GM04504 (cell line): ENCODE results near the gene COA1.
"Not testable (repeated sequence)": the region's sequence is repeated elsewhere in the genome, so short reads cannot be mapped to it uniquely, and the experiment has no call there.

Experiments used
- DNase-seq: peaks from one replicate; pipeline ENCODE4 v3.0.0-alpha.2; 2012; ENCODE audit warnings: low read depth

Gene COA1

GRCh38 chr7:43626695-43627094, 102.6 kb downstream of the COA1 start:
- no peak for DNase-seq

DNA sequence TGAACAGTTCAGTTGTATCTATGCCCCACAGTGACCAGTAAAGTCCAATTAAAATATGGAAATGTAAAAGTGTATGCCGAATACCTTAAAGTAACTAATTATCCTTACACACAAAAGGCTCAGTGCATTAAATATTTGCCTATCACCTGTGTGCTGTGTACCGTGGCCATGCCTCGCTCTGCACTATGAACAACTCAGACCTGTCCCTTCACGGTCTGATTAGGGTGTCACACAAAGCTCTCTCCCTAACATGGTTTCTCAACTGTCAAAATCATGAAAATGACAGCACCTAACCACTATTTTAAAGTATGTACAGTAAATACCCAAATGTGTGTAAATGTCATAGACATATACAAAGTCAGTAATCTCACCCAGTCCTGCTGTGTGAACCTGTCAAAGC, 103.3 kb downstream of the COA1 start:
- DNase-seq = no peak

GRCh38 chr7:43625453-43625852, 103.9 kb downstream of the COA1 start:
- DNase-seq = no peak

- no peak for DNase-seq
Observed at GRCh38 chr7:43624156-43624555, 105.2 kb downstream of the COA1 start.

DNA sequence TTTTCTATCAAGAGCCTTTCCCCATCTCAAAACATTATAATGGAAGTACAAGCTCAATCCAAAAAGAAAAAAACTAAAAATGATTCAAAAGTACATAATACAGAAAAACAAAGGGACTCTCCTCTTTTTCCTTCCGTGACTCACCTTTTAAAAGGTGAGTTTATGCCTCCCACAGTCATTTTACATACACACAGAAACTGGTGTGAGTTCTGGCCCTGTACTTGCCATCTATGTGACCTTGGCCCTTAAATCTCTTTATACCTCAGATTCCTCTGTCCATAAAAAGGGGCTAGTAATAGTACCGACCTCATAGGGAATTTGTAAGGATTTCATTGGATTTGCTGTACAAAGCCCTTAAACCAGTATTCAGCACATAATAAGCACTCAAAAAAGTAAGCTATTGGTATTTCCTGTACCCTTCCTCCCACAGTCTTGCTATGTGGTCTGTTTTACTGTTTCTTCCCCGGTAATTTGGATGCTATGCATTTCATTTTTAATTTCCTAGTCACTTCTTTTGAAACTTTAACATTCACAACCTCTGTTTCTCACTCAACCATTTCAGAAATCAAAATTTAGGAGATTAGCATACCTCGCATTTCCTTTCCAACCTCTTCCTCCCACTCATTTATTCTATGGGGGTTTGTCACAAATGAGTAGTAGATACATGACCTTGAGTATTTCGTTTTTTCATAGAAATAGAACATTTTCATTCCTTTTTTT, 107.4 kb downstream of the COA1 start:
- no peak for DNase-seq

DNA sequence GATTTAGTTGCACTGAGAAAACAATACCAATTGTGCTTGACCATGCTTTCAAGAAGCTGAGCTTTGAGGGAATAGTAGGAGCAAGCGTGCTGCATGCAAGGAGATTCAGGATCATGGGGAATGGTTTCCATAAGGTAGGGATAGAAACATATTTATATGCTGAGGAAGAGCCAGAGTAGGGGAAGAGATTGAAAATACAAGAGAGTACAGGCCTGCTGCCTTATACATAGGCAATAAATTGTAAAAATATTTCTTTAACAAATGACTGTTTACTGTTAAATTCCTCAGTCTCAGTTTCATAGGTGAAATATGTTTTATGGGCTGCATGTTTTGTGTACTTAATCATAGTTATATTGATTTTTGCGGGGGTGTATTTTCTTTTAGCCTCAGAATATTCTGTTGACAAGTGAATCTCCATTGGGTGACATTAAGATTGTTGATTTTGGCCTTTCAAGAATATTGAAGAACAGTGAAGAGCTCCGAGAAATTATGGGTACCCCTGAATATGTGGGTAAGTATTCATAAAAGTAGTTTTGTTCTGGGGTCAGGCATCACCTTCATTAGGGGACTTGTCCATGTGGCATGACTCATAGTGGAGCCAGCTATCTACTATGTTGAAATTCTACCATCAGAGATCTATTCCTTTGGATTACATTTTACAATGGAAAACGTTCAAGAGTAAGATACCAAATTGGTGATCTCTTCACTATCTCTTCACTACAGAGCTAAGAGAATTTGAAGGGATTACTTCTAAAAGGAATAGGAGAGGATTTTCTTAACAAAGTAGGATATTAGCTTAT, 109.9 kb downstream of the COA1 start:
- DNase-seq = no peak

DNA sequence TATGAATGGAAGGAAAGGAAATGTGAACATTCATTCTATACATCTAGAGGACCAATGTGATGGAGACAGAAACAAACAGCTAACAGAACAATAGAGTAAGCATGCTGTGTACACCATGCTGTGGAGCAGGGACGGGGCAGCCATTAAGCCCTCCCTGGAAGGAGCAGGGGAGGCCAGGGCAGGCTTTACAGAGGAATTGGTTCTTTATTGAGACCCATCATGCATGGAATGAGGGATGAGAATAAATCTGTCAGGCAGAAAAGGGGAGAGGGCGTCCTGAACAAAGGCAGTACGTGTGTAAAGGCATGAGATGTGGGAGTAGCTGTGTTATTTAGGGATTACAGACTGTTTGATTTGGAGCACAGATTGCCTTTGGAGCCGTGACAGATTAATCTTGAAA, 111.2 kb downstream of the COA1 start:
- no peak for DNase-seq

GRCh38 chr7:43616977-43617376, 112.3 kb downstream of the COA1 start:
- DNase-seq = no peak

GRCh38 chr7:43615558-43616145, 113.7 kb downstream of the COA1 start:
- DNase-seq = no peak

- peak; percentile 46 for DNase-seq
Observed at GRCh38 chr7:43612599-43613589, 116.4 kb downstream of the COA1 start.

- DNase-seq = no peak
Observed at GRCh38 chr7:43612128-43612527, 117.2 kb downstream of the COA1 start.

GRCh38 chr7:43609097-43609496, 120.2 kb downstream of the COA1 start:
- DNase-seq = no peak

- no peak for DNase-seq
Observed at GRCh38 chr7:43604251-43604650, 125.1 kb downstream of the COA1 start.

- DNase-seq = no peak
Observed at GRCh38 chr7:43602256-43602655, 127.1 kb downstream of the COA1 start.

DNA sequence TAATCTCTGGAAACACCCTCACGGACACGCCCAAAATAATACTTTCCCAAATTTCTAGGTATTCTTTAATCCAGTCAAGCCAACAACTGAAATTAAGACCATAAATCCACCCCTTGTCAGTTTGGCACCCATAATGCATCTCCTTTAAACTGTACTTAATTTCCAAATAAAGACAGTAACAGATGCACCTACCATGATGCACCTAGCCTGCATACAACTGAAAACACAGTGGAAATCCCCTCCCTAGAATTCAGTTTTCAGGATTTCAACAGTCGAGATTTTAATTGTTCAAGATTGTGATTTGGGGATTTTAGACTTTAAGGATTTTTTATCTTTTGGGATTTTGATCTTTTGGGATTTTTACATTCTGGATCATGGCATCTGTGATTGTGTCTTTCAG, 129.3 kb downstream of the COA1 start:
- DNase-seq = no peak

DNA sequence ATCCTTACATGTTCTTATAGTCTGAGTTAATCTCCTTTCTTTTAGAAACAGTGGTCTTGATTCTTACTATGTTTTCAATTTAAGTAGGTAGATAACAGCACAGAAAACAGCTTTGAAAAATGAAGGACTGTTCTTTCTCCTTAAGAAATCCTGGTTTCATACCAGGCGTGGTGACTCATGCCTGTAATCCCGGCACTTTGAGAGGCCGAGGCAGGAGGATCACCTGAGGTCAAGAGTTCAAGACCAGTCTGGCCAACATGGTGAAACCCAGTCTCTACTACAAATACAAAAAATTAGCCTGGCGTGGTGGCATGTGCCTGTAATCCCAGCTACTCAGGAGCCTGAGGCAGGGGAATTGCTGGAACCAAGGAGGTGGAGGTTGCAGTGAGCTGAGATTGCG, 132.9 kb downstream of the COA1 start:
- not testable (repeated sequence) for DNase-seq

DNA sequence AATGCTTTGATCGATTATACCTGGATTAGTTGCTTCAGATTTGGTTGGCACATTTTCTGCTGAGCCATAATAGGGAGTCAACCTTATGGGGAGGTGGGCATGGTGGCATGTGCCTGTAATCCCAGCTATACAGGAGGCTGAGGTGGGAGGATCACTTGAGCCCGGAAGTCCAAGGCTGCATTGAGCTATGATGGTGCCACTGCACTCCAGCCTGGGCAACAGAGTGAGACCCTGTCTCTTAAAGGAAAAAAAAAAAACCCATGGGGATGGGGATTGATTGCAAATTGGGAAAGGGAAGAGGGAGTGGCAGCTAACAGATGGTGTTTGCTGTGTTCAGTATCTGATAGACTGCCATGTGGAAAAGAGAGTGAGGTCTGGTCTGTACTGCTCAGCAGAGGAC, 135.3 kb downstream of the COA1 start:
- DNase-seq = no peak

- no peak for DNase-seq
Observed at GRCh38 chr7:43593010-43593409, 136.3 kb downstream of the COA1 start.

- DNase-seq = no peak
Observed at GRCh38 chr7:43592326-43592725, 137.0 kb downstream of the COA1 start.

- DNase-seq = no peak
Observed at GRCh38 chr7:43591558-43592180, 137.7 kb downstream of the COA1 start.

DNA sequence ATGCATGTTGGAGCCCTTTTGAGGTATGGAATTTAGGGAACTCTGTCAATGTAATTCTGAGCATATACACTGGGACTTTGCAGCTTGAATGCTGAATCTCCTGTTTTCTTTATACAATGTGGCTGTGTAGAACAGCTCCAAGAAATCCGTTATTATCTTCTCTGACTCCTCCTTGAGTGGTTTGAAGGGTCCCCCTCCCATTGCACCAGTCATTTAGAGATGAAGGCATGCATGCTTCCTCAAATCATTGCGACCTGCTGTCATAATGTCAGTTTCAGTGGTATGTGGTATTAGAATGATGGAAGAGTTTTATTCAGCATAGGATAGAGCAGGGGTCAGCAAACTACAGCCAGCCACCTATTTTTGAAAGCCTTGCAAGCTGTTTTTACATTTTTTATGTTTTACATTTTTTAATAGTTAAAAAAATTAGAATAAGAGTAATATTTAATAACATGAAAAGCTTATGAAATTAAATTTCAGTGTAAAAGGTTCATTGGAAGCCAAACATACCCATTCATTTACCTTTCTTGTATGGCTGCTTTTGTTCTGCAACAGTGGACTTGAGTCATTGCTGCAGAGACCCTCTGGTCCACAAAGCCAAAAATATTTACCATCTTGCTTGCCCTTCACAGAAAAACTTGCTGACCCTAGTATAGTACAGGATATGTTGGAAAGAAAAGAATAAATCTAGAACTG, 138.3 kb downstream of the COA1 start:
- DNase-seq = no peak
